Measurements from ENCODE around the gene FABP3. TPM values are rescaled to one million over a fixed set of nuclear protein-coding genes. Genes with fewer than 3 reads are reported as not detected.

FABP3 gene
- total and polyA plus RNA-seq, 2 of the 8 experiments (the other 6 are each of a cell fraction or from before 2014, with no cell fraction given), result 34.8 to 43.9 TPM

DNA sequence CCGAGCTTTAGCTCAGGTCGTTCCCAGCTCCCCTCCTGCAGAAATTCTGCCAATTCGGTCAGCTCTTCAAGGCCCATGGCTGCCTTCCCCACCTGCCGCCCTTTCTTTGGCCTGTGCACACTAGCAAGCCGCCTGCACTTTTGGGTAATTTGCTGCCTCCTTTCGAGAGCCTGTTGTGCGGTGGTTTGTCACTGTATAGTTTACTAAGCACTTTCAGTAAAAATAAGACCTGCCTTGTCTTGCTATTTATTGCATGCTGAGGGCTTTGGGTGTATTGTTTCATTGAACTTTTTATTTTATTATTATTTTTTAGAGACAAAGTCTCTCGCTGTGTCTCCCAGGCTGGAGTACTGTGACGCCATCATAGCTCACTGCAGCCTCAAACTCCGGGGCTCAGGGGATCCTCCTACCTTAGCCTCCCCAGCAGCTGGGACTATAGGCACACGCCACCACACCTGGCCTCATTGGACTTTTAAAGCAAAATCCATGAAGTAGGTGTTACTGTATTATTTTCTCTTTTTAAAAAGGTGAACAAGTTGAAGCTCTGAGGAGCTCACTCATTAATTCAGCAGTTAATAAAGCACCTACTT, 1.1 kb upstream of the FABP3 start:
- H3K14ac ChIP-seq (ENCODE audit: insufficient read length), result no peak overlapping the region
- no peak overlapping the region for H3K56ac ChIP-seq (replicated peaks; ENCODE audit: insufficient read length, low read depth, low read length)
- no peak overlapping the region for H2AK5ac ChIP-seq (ENCODE audit: low read depth, low read length)
- peak overlapping the region; percentile 22; the same call in 1 of the 2 replicates for H4K8ac ChIP-seq (ENCODE audit: extremely low read depth, insufficient read depth, low read length)
- H3K4ac ChIP-seq (replicated peaks; ENCODE audit: insufficient read length, low read depth, low read length), result peak overlapping the region; percentile 10
- POLR2A ChIA-PET (ENCODE audit: partially characterized antibody), result interaction anchor here (0.6 to 5.4 kb wide), 20 partner anchors 10 to 644 kb away, joined by 3 to 26 read pairs (median 4); partner anchors contain the start of gene SERINC2
- 0 out of 7 replicates have a peak, but pooled peaks cover 0 to 2% (median 0%) of the 10 kb centered on the region in 4 experiments for H3K27me3 ChIP-seq (replicated peaks in 1 of 4; ENCODE audit: control insufficient read depth in 3 of 4, extremely low read depth in 1 of 4, insufficient read depth in 3 of 4, low read length in 3 of 4)
- peak overlapping the region; percentile 66 for H3K18ac ChIP-seq (ENCODE audit: extremely low read depth, low read length)
- no peaks in the 10 kb centered on the region for H3K79me2 ChIP-seq (ENCODE audit: control insufficient read depth in 1 of 2, insufficient read depth in 2 of 2, low read length in 2 of 2)
- no peaks in the 10 kb centered on the region; a peak in 1 of 8 replicates for H3K36me3 ChIP-seq (ENCODE audit: control insufficient read depth in 2 of 4, insufficient read depth in 4 of 4, low read length in 3 of 4)
- H3K9ac ChIP-seq (replicated peaks in 1 of 4; ENCODE audit: extremely low read depth in 1 of 4, low read depth in 3 of 4, low read length in 3 of 4), result peak overlapping the region in 1 of 4 experiments; percentile 50; a peak in 2 of 7 replicates
- no peak overlapping the region for H4K91ac ChIP-seq (replicated peaks; ENCODE audit: insufficient read length, low read length)
- peaks cover 11% of the 10 kb centered on the region for H3K23me2 ChIP-seq (ENCODE audit: low read depth, low read length)
- peak overlapping the region; percentile 70 to 86 for H3K4me2 ChIP-seq (ENCODE audit: insufficient read depth in 1 of 2, low read depth in 2 of 2, low read length in 2 of 2)
- H4K5ac ChIP-seq (ENCODE audit: insufficient read length, low read depth, low read length), result peak overlapping the region; percentile 85
- H2BK15ac ChIP-seq (ENCODE audit: low read length), result no peak overlapping the region
- H2AFZ ChIP-seq (ENCODE audit: low read length), result no peak overlapping the region
- DNase-seq (ENCODE audit: low read depth in 1 of 2, low spot score in 2 of 2), result no peak
- peaks cover 8 to 23% (median 23%) of the 10 kb centered on the region in 4 experiments for H3K4me1 ChIP-seq (replicated peaks in 1 of 4; ENCODE audit: control insufficient read depth in 3 of 4, insufficient read depth in 4 of 4, low read length in 3 of 4)
- H2BK5ac ChIP-seq (ENCODE audit: low read depth, low read length), result no peak overlapping the region; the same call in 1 of the 2 replicates
- CTCF ChIA-PET (ENCODE audit: partially characterized antibody), result interaction anchor here (0.9 to 4.0 kb wide), 13 partner anchors 10 to 193 kb away, joined by 3 to 32 read pairs (median 4); no protein-coding TSS in a partner anchor
- no peak overlapping the region for H2BK120ac ChIP-seq (replicated peaks; ENCODE audit: low read depth, low read length)
- no peak overlapping the region for H3K27ac ChIP-seq (ENCODE audit: low read depth, low read length)
- H3K23ac ChIP-seq (ENCODE audit: insufficient read length), result no peak overlapping the region
- FAIRE-seq, result no peak
- no peaks in the 10 kb centered on the region for H3K79me1 ChIP-seq (ENCODE audit: low read depth, low read length)
- peak overlapping the region; percentile 12 to 61 (median 17); a peak in 5 of 8 replicates for H3K4me3 ChIP-seq (ENCODE audit: extremely low read depth in 1 of 4, insufficient read depth in 2 of 4, low read depth in 3 of 4, low read length in 4 of 4)
- no peak overlapping the region for H2BK20ac ChIP-seq (ENCODE audit: low read length)
- 42% methylated on average over 11 of the region's 11 CpGs; no CpG with 5 or more reads in 1 of the 2 experiments for WGBS, 2 experiments (ENCODE audit: extremely low coverage in 1 of 2, insufficient coverage in 1 of 2, insufficient read length in 1 of 2, insufficient replicate concordance in 2 of 2, low coverage in 1 of 2, low lambda C conversion rate in 2 of 2, missing lambda C conversion rate in 1 of 2)
- no peak for TF ChIP-seq BACH1 (IDR thresholded peaks at IDR 0.05; ENCODE audit: low read length)
- no peak for TF ChIP-seq TEAD4 (IDR thresholded peaks at IDR 0.05; ENCODE audit: low read depth, low read length)
- no peak for TF ChIP-seq YY1 (IDR thresholded peaks at IDR 0.05; ENCODE audit: low read depth, low read length)
- no peak for TF ChIP-seq ZNF274 (IDR thresholded peaks at IDR 0.05; ENCODE audit: borderline replicate concordance, extremely low read depth, low read length)
- TF ChIP-seq, protein P1, sequence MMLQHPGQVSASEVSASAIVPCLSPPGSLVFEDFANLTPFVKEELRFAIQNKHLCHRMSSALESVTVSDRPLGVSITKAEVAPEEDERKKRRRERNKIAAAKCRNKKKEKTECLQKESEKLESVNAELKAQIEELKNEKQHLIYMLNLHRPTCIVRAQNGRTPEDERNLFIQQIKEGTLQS (IDR thresholded peaks at IDR 0.05; ENCODE audit: insufficient read depth, low read depth, low read length), result no peak
- no peak for TF ChIP-seq SP2 (IDR thresholded peaks at IDR 0.05; ENCODE audit: low read length)
- no peak for TF ChIP-seq POLR2AphosphoS5 (IDR thresholded peaks at IDR 0.05; ENCODE audit: low read depth, low read length)
- H4K20me1 ChIP-seq (replicated peaks in 1 of 2; ENCODE audit: control insufficient read depth in 1 of 2, insufficient read depth in 2 of 2, low read length in 2 of 2), result no peaks in the 10 kb centered on the region
- H2BK12ac ChIP-seq (ENCODE audit: low read depth, low read length), result peak overlapping the region; percentile 91; the same call in 1 of the 2 replicates
- no peaks in the 10 kb centered on the region for H3K9me3 ChIP-seq (ENCODE audit: insufficient read depth in 2 of 2, low read depth in 1 of 2, low read length in 1 of 2)

All from H1 (cell line).